GOT3 (cell line): Measurements from ENCODE around the gene TEP1.
"Not testable (repeated sequence)": the region's sequence is repeated elsewhere in the genome, so short reads cannot be mapped to it uniquely, and the experiment has no call there.

Source experiments
- DNase-seq: peaks from one replicate; lab custom pipeline; 2025; ENCODE audit warnings: mixed read lengths; lab: John Stamatoyannopoulos, UW

The TEP1 gene

DNA sequence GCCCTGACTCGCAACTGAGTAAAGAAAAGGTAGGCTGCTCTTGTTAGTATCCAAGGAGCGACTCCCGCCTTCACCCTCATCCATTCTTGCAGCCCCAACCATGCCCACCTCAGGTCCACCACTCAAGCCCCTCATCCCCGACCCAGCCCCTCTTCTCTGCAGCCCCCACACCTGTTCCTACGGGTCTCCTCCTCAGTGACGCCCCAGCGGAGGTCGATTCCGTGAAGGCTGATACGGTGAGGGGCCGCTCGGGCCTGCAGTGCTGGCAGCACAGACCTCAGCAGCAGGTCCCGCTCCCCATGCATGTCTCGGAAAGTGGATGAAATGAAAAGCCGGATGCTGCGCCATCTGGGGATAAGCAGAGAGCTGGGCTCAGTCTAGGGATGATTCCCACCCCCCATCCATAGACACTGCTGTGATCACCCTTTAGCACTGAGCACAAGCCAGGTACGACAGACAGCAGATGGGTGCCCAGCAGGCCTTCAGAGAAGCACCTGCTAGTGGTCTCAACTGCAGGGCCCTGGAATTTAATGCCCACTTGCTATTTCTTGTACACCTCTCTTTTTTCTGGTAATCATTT is 26.9 kb downstream of the TEP1 start:
- no peak for DNase-seq

DNA sequence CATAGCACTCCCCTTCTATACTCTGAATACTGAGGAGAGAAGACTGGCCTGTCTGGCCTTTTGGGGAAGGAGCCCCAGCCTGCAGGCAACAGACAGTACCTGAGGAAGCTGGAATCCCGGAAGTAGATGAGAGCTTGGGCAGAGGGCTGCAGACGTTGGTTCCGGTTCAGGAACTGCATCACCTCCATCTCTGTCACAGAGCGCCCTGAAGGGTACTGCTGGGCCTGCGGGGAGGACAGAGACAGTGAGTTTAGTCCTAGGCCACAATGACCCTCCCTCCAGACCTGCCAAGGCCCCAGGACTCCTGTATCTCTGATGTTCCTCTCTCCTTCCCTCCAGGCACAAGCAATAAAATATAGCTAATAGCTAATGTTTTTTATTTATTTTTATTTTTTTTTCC is 28.4 kb downstream of the TEP1 start:
- no peak for DNase-seq

DNA sequence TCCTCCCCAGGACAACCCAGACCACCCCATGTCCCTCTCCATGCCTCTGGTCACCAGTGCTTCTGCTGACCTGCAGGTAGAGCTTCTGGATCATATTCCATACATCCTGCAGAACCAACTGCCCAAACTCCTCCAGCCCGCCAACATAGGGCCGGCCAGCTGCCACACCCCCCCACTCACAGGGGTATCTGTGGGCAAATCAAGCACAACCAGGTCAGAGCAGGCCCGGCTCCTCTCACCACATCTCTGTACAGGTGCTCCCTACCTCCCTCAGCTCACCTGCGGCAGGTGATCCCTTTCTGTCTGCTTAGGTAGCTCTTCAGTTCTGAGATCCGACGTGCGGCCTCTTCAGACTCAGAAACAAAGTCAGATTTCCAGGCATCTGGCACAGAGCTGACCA is 29.0 kb downstream of the TEP1 start:
- DNase-seq: no peak

DNA sequence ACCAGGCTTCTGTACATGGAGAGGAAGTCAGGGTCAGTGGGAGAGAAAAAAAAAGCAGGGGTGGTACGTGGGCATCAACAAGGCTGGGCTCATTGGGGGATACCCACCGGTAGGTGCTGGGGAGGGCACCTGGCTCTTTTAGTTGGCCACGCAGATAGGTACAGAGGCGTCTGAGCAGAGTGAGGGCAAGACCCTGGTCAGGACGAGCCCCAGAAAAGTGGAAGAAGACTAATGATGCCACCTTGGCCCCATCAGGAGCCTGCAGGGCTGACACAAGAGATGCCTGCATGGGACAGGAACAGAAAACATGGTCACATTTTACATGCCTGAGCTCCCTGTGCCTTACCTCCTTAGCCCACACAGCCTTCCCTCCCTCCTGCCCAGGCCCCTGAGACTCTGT is 29.7 kb downstream of the TEP1 start:
- DNase-seq: no peak

DNA sequence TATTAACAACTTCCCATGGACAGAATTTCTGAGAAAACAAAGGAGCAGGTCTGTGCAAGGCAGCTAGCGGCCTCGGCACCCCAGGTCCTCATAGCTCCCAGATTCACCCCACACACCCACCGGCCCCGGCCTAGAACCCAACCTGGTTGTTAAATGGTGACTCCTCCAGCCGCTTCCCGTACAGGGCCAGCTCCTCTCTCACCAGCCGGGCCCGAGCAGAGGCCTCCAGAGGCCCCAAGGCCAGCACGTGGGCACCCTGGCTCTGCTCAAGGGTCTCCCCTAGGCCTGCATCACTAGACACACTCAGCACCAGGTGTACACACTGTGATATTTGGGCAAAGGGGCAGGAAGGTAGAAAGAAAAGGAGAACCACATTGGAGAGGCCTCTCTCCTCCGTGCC is 30.3 kb downstream of the TEP1 start:
- no peak for DNase-seq

DNA sequence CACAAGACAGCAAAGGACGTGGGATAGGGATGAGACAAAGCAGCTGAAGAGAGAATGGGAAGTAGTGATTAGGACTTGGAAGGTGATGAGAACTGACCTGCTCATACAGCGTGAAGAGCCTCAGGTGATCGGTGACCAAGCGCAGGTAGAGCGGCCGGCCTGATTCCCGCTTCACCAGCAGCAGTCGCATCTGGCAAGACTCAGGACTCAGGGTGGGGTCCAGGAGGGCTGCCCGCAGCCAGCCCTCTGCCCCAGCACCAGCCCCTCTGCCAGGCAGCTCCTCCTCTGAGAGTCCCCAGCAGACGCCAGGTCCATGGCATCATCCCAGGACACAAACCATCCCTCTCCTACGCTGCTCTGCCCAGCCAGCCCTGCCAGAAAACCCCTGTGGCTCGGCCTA is 30.8 kb downstream of the TEP1 start:
- DNase-seq: no peak

DNA sequence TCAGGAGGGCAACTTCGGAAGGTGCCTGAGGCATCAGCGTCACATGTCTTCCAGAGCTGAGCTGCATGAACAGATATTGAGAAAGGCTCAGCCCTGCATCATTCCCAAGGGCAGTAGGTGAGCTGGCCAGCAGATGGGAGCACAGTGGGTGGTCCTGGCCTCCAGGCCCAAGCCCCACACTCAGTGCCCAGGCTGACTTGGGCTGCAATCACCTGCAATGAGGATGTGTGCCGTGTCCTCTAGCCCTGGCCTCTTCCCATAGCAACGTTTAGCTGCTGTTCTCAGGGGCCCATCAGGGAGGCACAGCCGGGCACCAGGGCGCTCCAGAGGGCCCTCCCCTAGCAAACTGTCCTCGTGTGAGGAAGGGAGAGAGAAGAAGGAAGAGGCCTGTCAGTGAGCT is 32.0 kb downstream of the TEP1 start:
- no peak for DNase-seq

DNA sequence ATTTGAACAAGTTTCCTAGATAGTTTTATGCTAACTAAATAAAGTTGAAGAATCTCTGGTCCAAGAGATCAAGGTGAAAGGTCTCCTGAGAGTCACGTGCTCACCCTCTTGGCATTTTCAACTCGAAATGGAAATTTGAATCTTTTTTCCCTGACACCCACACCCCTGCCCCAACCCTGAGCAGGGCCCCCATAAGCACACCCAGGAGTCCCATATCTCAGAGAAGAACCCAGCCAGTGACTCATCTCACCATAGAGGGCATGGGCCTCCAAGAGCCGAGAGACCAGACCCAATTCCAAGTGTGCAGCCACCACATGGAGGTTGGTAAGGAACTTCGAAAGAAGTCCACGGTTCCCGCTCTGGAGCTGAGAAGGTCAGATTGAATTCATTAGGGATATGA is 32.6 kb downstream of the TEP1 start:
- no peak for DNase-seq

DNA sequence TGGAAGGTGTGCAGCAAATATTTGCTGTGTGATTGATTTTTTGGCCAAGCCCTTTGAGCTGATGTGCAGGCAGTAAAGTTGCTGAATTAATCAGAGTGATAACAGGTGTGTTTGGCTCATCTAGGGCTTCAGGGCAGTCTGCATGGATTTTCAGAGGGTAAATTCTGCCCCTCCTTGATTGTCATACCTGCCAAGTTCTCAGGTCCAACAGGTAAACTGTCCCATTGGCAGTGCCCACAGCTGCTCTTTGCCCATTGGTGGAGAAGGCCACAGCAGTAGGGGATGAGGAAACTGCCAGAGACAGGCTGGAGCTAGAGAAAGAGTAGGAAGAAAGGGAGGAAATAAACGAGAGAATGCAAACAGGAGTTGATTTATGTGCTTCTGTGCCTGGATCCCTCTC is 33.6 kb downstream of the TEP1 start:
- DNase-seq: no peak

DNA sequence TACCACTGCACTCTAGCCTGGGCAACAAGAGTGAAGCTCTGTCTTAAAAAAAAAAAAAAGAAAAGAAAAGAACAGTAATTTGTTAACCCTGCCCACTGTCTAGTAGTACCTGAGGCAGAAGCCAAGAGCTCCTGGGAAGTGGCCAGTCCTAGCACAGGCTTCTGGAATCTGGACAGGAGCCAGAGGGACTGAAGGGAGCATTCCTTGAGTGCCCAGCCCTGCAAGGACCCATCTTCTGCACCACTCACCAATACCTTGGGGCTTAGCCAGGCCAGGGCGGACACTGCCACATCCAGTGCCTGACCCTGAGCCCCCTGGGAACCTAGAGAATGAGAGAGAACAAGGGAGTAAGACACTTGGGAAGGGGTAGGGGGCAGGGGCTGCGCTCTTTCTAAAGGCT is 36.1 kb downstream of the TEP1 start:
- no peak for DNase-seq

DNA sequence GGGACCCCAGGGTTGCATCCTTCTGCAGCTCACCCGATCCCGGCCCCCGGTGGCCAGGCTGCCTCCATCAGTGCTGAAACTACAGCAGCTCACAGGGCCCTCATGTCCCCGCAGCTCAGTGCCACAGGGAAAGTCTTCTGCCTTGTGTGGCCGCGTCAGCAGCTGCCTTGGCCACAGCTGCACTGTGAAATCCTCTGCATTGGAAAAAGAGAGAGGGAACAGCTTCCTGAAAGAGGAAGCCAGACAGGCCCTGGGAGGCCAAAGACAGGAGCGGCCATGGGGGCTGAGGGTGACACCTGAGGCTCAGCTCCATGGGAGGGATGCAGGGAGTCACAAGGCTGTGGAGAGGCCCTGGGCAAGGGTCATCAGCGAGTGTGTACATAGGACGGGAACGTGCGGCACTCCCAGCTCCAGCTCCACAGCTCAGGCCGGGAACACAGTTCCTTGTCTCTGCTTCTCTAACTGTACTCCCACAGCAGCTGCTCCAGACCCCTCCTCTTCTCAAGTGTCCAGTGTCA is 37.2 kb downstream of the TEP1 start:
- DNase-seq: no peak

DNA sequence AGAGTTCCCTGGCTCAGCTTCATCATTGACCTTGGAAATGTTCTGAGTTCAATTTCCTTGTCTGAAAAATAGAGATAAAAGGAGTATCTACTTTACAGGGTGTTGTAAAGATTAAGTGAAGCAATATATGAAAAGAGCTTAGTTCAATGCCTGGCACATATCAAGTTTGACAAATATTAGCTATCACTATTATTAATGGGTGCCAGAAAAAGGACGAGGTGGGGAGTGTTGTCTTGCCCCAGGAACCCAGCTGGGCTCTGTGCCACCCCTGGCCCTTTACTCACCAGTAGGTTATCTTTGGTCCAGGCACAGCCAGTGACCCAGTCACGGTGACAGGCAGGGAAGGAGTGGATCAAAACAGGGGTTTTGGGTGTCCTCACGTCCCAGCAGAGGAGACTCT is 37.8 kb downstream of the TEP1 start:
- DNase-seq: no peak

DNA sequence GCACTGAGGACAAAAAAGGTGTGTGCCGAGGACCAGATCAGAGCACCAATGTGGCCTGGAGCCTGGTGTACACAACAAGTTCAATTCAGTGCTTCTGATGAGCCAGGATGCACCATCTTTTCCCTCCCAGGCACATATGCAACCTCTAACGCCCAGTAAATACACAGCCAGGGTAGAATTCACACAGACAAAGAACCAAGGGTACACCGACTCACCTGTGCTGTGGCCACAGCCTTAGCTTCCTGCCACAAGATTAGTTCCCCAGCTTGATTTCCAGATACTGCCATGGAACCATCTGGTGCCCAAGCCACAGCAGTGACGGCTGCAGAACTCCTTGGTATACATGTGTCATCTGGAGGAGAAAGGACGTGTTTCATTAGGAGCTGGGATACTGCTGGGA is 40.5 kb downstream of the TEP1 start:
- no peak for DNase-seq

DNA sequence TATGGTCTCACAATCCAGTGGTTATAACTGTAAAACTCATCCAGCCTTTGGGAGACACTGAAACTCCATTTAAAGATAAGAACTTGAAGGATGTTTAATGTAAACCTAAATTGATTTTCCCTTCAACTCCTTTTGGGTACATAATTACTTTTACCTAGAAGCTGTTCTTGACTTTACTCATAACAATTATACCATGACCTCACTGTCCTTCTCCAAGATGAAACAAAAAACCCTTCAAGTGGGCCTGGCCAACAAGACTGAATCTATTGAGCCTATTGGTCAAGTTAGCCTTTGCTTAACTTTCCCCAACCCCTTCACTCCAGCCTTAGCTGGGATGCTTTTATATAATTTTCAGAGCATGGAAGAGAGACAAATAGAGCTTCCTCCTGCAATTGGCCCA is 47.4 kb downstream of the TEP1 start:
- no peak for DNase-seq

DNA sequence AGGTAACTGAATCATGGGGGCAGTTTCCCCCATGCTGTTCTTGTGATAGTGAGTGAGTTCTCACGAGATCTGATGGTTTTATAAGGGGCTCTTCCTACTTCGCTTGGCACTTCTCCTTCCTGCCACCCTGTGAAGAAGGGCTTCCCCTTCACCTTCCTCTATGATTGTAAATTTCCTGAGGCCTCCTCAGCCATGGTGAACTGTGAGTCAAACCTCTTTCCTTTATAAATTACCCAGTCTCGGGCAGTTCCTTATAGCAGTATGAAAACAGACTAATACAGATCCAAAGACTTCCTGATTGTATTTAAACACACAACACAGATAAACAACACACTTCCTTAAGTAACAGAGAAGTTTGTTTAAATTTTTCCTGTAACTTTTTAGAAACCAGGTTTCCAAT is 54.8 kb downstream of the TEP1 start:
- not testable (repeated sequence) for DNase-seq

DNA sequence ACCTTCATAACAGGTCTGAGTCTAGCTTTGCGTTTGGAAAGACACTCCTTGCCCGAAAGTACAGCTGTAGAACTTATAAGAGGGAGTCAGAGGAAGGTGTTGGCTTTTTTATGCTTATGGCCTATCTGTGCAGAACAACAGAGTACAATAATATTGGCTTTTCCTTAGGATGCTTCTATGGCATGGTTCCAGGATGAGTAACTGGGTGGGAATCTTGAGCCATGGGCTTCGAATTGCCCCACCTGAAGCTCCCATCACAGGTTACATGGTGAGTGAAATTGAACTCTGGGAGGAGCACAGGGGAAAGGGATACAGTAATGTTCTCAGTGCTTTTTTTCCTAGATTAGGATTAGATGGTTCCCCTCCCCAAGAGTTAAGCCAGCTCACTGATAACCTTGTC is 56.9 kb downstream of the TEP1 start:
- DNase-seq: no peak

DNA sequence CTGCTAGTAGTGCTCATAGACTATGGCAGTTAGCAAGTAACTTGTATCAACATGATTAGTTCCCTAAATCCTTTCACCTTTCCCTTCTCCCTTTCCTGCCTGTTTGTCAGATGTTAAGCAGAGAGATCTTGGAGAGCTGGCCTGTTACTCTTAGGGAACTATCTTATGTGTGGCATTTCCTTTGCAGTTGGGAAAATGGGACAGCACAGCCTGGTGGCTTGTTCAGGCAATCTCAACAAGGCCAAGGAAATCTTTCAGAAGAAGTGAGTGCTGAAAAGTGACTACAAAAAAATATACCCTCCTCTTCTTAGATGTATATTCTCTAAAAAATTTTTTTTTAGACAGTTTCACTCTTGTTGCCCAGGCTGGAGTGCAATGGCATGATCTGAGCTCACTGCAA is 62.4 kb downstream of the TEP1 start:
- DNase-seq: no peak

DNA sequence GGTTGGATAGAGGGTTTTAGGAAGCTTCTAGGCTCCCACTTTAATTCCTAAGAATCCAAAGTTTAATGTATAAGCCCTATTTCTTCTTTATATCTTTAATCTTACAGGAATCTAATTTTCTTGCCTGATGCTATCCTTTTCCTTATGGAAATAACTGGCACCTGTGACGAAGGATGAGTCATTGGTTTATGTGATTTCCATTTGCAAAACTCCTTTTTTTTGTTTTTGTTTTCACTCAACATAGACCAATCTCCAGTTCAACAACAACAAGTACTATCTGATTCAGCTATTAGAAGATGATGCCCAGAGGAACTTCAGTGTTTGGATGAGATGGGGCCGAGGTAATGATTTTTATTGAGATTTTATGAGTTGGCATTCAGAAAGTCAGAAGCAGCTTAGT is 63.0 kb downstream of the TEP1 start:
- no peak for DNase-seq

DNA sequence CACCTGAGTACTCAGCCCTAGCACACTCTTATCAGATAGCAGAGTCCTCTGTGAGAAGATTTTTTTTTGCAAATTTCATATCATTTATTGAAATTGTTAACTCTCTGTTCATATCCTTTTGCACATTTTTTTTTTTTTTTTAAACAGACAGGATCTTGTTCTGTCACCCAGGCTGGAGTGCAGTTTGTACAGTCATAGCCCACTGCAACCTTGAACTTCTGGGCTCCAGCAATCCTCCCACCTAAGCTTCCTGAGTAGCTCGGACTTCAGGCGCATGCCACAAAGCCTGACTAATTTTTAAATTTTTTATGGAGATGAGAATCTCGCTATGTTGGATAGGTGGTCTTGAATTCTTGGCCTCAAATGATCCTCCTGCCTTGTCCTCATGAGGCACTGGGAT is 65.6 kb downstream of the TEP1 start:
- no peak for DNase-seq

DNA sequence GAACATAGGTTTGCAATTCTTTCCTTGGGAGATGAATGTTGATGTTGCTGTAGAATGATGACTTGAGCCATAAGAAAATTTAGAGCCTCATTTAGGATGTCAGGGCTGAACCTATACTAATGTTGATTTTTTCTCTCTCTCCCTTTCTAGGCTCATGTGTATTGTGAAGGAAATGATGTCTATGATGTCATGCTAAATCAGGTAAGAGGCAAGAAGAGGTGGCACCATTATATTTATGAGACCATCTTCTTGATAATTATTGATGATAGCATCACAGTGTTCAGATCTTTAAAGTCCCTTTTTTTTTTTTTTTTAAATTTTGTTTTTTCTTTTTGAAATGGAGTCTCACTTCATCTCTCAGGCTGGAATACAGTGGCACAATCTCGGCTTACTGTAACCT is 66.6 kb downstream of the TEP1 start:
- DNase-seq: no peak

DNA sequence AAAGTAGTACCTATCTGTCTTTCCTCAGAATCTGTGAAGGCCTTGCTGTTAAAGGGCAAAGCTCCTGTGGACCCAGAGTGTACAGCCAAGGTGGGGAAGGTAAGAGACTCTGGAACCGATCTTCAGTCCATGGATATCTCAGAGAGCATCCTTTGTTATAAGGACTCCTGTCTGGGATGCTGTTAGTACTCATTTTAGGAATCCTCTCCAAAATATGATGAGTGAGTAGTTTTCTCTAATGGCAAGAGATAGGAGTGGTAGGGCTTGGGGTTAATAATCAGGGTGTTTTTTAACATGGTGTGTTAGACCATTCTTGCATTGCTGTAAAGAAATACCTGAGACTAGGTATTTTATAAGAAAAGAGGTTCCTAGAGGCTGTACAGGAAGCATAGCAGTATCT is 67.9 kb downstream of the TEP1 start:
- no peak for DNase-seq

DNA sequence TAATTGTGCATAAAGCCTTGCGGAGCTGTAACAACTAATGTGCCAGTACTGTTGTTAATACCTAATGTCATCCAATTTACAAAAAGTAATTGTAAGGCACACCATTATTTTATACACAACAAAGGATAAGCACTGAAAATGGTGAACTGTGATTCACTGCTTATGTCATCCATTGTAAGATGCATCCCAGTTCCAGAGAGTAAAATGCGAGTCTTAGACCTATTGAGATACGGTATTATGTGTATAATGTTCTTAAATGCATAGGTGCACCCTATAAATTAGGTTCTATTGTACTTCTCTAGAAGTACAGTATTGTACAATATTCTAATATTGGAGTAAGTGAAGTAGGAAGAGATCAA is 69.5 kb downstream of the TEP1 start:
- DNase-seq: no peak

DNA sequence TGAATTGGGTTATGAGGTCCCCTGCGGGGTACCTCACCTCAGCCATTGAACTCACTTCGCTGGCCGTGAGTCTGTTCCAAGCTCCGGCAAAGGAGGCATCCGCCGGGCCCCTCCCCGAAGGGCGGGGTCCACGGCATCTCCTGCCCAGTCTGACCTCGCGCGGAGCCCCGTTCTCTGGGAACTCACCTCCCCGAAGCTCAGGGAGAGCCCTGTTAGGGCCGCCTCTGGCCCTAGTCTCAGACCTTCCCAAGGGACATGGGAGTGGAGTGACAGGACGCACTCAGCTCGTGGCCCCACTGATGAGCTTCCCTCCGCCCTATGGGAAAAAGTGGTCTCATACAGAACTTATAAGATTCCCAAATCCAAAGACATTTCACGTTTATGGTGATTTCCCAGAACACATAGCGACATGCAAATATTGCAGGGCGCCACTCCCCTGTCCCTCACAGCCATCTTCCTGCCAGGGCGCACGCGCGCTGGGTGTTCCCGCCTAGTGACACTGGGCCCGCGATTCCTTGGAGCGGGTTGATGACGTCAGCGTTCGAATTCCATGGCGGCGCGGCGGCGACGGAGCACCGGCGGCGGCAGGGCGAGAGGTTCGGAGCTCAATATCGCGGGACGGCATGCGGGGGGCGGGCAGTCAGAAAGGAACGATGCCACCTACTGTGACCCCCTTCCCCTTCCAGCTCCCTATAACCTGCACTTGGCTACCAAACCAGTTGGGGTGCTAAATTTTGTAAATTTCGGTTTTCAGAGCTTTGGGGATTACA is 70.0 kb downstream of the TEP1 start, which contains the start of gene PARP2:
Gene PARP2 (plus strand): TSS at position 544 of the 770 bp plus-strand sequence. CDS start 7 bp downstream, at position 551.
- peak; percentile 95 for DNase-seq

DNA sequence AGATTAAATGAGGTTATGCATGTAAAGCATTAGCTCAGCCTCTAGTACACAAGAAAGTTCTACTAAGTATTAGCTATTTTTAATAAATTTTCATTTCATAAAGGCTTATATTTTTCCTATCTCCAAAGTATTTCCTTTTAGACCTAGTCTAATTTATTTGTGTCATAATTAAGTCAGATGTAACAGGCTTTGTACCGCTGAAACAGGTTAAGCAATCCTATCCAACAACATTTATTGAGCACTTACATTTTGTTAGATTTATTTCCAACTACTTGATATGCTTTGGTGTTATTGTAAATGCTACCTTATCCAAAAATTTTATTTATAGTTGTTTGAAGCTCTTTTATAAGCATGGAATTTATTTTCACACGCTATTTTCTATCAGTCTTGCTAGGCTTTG is 71.7 kb downstream of the TEP1 start:
- no peak for DNase-seq
